ENCODE results near the gene CNTF. TPM values are rescaled to one million over a fixed set of nuclear protein-coding genes. Genes with fewer than 3 reads are reported as not detected.

The CNTF gene
- total RNA-seq, 1 donor from 2014 or later = 4.4 TPM

DNA sequence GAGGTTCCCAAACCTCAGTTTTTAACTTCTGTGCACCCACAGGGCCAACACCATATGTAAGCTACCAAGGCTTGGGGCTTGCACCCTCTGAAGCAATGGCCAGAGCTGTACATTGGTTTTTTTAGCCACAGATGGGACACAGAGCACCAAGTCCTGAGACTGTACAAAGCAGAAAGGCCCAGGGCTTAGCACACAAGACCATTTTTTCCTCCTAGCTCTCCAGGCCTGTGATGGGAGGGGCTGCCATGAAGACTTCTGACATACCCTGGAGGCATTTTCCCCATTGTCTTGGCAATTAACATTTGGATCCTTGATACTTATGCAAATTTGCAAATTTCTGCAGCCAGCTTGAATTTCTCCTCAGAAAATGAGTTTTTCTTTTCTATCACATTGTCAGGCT lies 23.4 kb downstream of the CNTF start:
- Mint-ChIP-seq H3K36me3 (ENCODE audit: low read depth) (no peaks in the 10 kb centered on the region), H3K9me3 (peaks cover 7% of the 10 kb centered on the region), H3K27me3 (ENCODE audit: low read depth) (peaks cover 10% of the 10 kb centered on the region), H3K27ac (ENCODE audit: unreplicated experiment) (no peak overlapping the region), H3K4me1 (no peaks in the 10 kb centered on the region), H3K4me3 (no peak overlapping the region)
- no peak for TF ChIP-seq CTCF (conservative IDR thresholded peaks at IDR 0.05)
- no peak for DNase-seq (ENCODE audit: low read depth, low spot score)

GRCh38 chr11:58647141-58647699 lies 24.8 kb downstream of the CNTF start:
- no peaks in the 10 kb centered on the region for H3K36me3 Mint-ChIP-seq (ENCODE audit: low read depth)
- no peak for TF ChIP-seq CTCF (conservative IDR thresholded peaks at IDR 0.05)

GRCh38 chr11:58647866-58648265 lies 25.4 kb downstream of the CNTF start:
- H3K36me3 Mint-ChIP-seq (ENCODE audit: low read depth) = no peaks in the 10 kb centered on the region
- no peak overlapping the region for H3K27ac Mint-ChIP-seq (ENCODE audit: unreplicated experiment)
- H3K4me3 Mint-ChIP-seq = no peak overlapping the region
- DNase-seq (ENCODE audit: low read depth, low spot score) = no peak
- peaks cover 4% of the 10 kb centered on the region for H3K4me1 Mint-ChIP-seq
- peaks cover 7% of the 10 kb centered on the region for H3K9me3 Mint-ChIP-seq
- no peak for TF ChIP-seq CTCF (conservative IDR thresholded peaks at IDR 0.05)
- H3K27me3 Mint-ChIP-seq (ENCODE audit: low read depth) = peaks cover 16% of the 10 kb centered on the region

More at GRCh38 chr11:58647141-58647699, 24.8 kb downstream of the CNTF start:
- Mint-ChIP-seq H3K27me3 (ENCODE audit: low read depth) (peaks cover 16% of the 10 kb centered on the region), H3K9me3 (peaks cover 7% of the 10 kb centered on the region), H3K27ac (ENCODE audit: unreplicated experiment) (no peak overlapping the region), H3K4me3 (no peak overlapping the region), H3K4me1 (peaks cover 4% of the 10 kb centered on the region)
- no peak for DNase-seq (ENCODE audit: low read depth, low spot score)

DNA sequence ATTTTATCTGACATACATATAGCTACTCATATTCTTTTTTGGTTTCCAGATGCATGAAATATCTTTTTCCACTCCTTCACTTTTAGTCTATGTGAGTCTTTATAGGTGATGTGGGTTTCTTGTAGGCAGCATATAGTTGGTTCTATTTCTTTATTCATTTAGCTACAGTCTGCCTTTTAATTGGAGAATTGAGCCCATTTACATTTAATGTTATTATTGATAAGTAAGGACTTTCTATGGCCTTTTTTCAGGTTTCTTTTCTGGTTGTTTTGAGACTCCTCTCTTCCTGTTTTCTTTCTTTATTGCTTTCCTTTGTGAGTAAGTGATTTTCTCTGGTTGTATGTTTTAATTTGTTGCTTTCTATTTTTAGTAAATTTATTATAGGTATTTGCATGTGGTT lies 27.2 kb downstream of the CNTF start:
- Mint-ChIP-seq H3K36me3 (ENCODE audit: low read depth) (no peaks in the 10 kb centered on the region), H3K27me3 (ENCODE audit: low read depth) (peaks cover 17% of the 10 kb centered on the region), H3K4me1 (peaks cover 8% of the 10 kb centered on the region), H3K27ac (ENCODE audit: unreplicated experiment) (no peak overlapping the region), H3K4me3 (no peak overlapping the region), H3K9me3 (peaks cover 5% of the 10 kb centered on the region)
- no peak for TF ChIP-seq CTCF (conservative IDR thresholded peaks at IDR 0.05)
- no peak for DNase-seq (ENCODE audit: low read depth, low spot score)

DNA sequence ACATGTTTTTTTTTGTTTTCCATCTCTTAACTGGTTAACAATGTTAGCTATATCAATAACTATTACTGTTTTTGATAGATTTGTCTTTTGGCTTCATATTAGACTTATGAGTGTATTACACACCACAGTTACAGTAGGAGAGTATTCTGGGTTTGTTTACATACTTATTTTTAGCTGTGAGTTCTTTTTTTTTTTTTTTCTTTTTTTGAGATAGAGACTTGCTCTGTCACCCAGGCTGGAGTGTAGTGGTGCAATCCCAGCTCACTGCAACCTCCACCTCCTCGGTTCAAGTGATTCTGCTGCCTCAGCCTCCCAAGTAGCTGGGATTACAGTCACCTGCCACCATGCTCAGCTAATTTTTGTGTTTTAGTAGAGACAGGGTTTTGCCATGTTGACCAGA lies 28.0 kb downstream of the CNTF start:
- peaks cover 17% of the 10 kb centered on the region for H3K27me3 Mint-ChIP-seq (ENCODE audit: low read depth)
- no peak overlapping the region for H3K4me3 Mint-ChIP-seq
- no peak for TF ChIP-seq CTCF (conservative IDR thresholded peaks at IDR 0.05)
- H3K36me3 Mint-ChIP-seq (ENCODE audit: low read depth) = no peaks in the 10 kb centered on the region
- no peak for DNase-seq (ENCODE audit: low read depth, low spot score)
- peaks cover 5% of the 10 kb centered on the region for H3K9me3 Mint-ChIP-seq
- H3K27ac Mint-ChIP-seq (ENCODE audit: unreplicated experiment) = no peak overlapping the region
- peaks cover 8% of the 10 kb centered on the region for H3K4me1 Mint-ChIP-seq
